Activated CD4-positive, alpha-beta T cell treated with anti-CD3 and anti-CD28 coated beads for 36 hours (primary cell): Measurements from ENCODE around the gene JAG1. TPM values are rescaled to one million over a fixed set of nuclear protein-coding genes. Genes with fewer than 3 reads are reported as not detected.

ENCODE experiments used
- ATAC-seq: fragments of 200-7000 bp; cut with Tn5 transposase; one replicate; pipeline ENCODE4 v1.10.0; 2021; ENCODE audit warnings: mild to moderate bottlenecking, moderate library complexity
- CTCF ChIA-PET: fragments of 350-600 bp; sonication (Branson Sonifier 250); formaldehyde crosslinking; loops from one replicate; lab custom pipeline; 2021; ENCODE audit warnings: antibody characterized with exemption; lab: Charles Lee
- POLR2A ChIA-PET: fragments of 350-600 bp; sonication (Branson Sonifier 250); formaldehyde crosslinking; loops from one replicate; lab custom pipeline; 2021; ENCODE audit warnings: antibody characterized with exemption, inconsistent platforms; lab: Charles Lee
- DNase-seq: peaks from one replicate; pipeline ENCODE4 v3.0.0-alpha.2; 2020
- H3K27ac Mint-ChIP-seq: one replicate; pipeline ENCODE4 v1.8.0; 2021; ENCODE audit warnings: mixed read lengths
- H3K27me3 Mint-ChIP-seq: one replicate; pipeline ENCODE4 v1.8.0; 2021; ENCODE audit warnings: mixed read lengths
- H3K36me3 Mint-ChIP-seq: one replicate; pipeline ENCODE4 v1.8.0; 2021; ENCODE audit warnings: low read depth, mixed read lengths
- H3K4me1 Mint-ChIP-seq: one replicate; pipeline ENCODE4 v1.8.0; 2021; ENCODE audit warnings: mixed read lengths
- H3K4me3 Mint-ChIP-seq: one replicate; pipeline ENCODE4 v1.8.0; 2021; ENCODE audit warnings: mild to moderate bottlenecking, moderate library complexity, mixed read lengths
- H3K9me3 Mint-ChIP-seq: one replicate; pipeline ENCODE4 v1.8.0; 2021; ENCODE audit warnings: low read depth, mixed read lengths
- intact Hi-C, 2 experiments: fragments of 100-400 bp; cut with DNase I in 1 of 2; cut with micrococcal nuclease in 1 of 2; formaldehyde crosslinking; loops; one replicate each; pipeline versions ENCODE4 v1.14.2 to v1.15.1; 2022 to 2024; cut with DNase I, micrococcal nuclease
- total RNA-seq, 2 experiments: library from RNA; stranded (reverse); gene quantifications; one replicate each; pipeline ENCODE4 v1.2.3, GENCODE V29; 2021

JAG1 gene
- total RNA-seq, 2 experiments from 2014 or later: 0.30 to 0.44 TPM

GRCh38 chr20:10711903-10712451, 38.2 kb upstream of the JAG1 start:
- POLR2A ChIA-PET: no interaction called here
- no peak overlapping the region for H3K27ac Mint-ChIP-seq

GRCh38 chr20:10710991-10711775, 37.4 kb upstream of the JAG1 start:
- DNase-seq: no peak
- intact Hi-C loops: no loop called here
- ATAC-seq: no peak
- Mint-ChIP-seq H3K4me3 (no peak overlapping the region), H3K4me1 (no peaks in the 10 kb centered on the region), H3K9me3 (no peaks in the 10 kb centered on the region), H3K36me3 (no peaks in the 10 kb centered on the region), H3K27me3 (peaks cover 4% of the 10 kb centered on the region), H3K27ac (no peak overlapping the region)
- ChIA-PET POLR2A (no interaction called here), CTCF (no interaction called here)

More at GRCh38 chr20:10711903-10712451, 38.2 kb upstream of the JAG1 start:
- Mint-ChIP-seq H3K9me3 (no peaks in the 10 kb centered on the region), H3K4me1 (no peaks in the 10 kb centered on the region), H3K27me3 (peaks cover 2% of the 10 kb centered on the region), H3K36me3 (no peaks in the 10 kb centered on the region), H3K4me3 (no peak overlapping the region)
- intact Hi-C loops: no loop called here
- DNase-seq: no peak
- no peak for ATAC-seq
- CTCF ChIA-PET: no interaction called here

- CTCF ChIA-PET: no interaction called here
- POLR2A ChIA-PET: no interaction called here
- ATAC-seq (no peak), DNase-seq (no peak)
- no peak overlapping the region for H3K27ac Mint-ChIP-seq
- H3K9me3 Mint-ChIP-seq: peaks cover under 1% of the 10 kb centered on the region
- H3K36me3 Mint-ChIP-seq: no peaks in the 10 kb centered on the region
- intact Hi-C loops: no loop called here
- H3K27me3 Mint-ChIP-seq: peaks cover 6% of the 10 kb centered on the region
- no peak overlapping the region for H3K4me3 Mint-ChIP-seq
- no peaks in the 10 kb centered on the region for H3K4me1 Mint-ChIP-seq
These were observed 36.1 kb upstream of the JAG1 start for GRCh38 chr20:10709916-10710315.

GRCh38 chr20:10708351-10709185, 34.8 kb upstream of the JAG1 start:
- no peak for ATAC-seq
- Mint-ChIP-seq H3K4me3 (no peak overlapping the region), H3K4me1 (no peaks in the 10 kb centered on the region), H3K27me3 (peaks cover 8% of the 10 kb centered on the region), H3K36me3 (no peaks in the 10 kb centered on the region), H3K9me3 (peaks cover 8% of the 10 kb centered on the region), H3K27ac (no peak overlapping the region)
- ChIA-PET CTCF (no interaction called here), POLR2A (no interaction called here)
- DNase-seq: no peak
- intact Hi-C loops: no loop called here

GRCh38 chr20:10707791-10708190, 34.0 kb upstream of the JAG1 start:
- Mint-ChIP-seq H3K4me1 (no peaks in the 10 kb centered on the region), H3K9me3 (peaks cover 8% of the 10 kb centered on the region), H3K27me3 (peaks cover 8% of the 10 kb centered on the region), H3K36me3 (no peaks in the 10 kb centered on the region), H3K4me3 (no peak overlapping the region), H3K27ac (no peak overlapping the region)
- ChIA-PET POLR2A (no interaction called here), CTCF (no interaction called here)
- intact Hi-C loops: no loop called here
- no peak for DNase-seq
- ATAC-seq: no peak

- no peak for ATAC-seq
- H3K9me3 Mint-ChIP-seq: peaks cover 8% of the 10 kb centered on the region
- intact Hi-C loops: no loop called here
- ChIA-PET POLR2A (no interaction called here), CTCF (no interaction called here)
- H3K4me1 Mint-ChIP-seq: no peaks in the 10 kb centered on the region
- no peaks in the 10 kb centered on the region for H3K36me3 Mint-ChIP-seq
- no peak overlapping the region for H3K4me3 Mint-ChIP-seq
- H3K27me3 Mint-ChIP-seq: peaks cover 8% of the 10 kb centered on the region
- H3K27ac Mint-ChIP-seq: no peak overlapping the region
- DNase-seq: no peak
These were observed 33.3 kb upstream of the JAG1 start for GRCh38 chr20:10707068-10707467.

GRCh38 chr20:10706460-10706811, 32.6 kb upstream of the JAG1 start:
- ChIA-PET POLR2A (no interaction called here), CTCF (no interaction called here)
- H3K36me3 Mint-ChIP-seq: no peaks in the 10 kb centered on the region
- DNase-seq (no peak), ATAC-seq (no peak)
- no peaks in the 10 kb centered on the region for H3K4me1 Mint-ChIP-seq
- intact Hi-C loops: no loop called here
- no peak overlapping the region for H3K27ac Mint-ChIP-seq
- H3K9me3 Mint-ChIP-seq: peaks cover 8% of the 10 kb centered on the region
- H3K27me3 Mint-ChIP-seq: peaks cover 8% of the 10 kb centered on the region
- no peak overlapping the region for H3K4me3 Mint-ChIP-seq

GRCh38 chr20:10705801-10706459, 32.1 kb upstream of the JAG1 start:
- H3K27me3 Mint-ChIP-seq: peaks cover 8% of the 10 kb centered on the region
- CTCF ChIA-PET: no interaction called here
- POLR2A ChIA-PET: no interaction called here
- no peaks in the 10 kb centered on the region for H3K36me3 Mint-ChIP-seq
- ATAC-seq (no peak), DNase-seq (no peak)
- intact Hi-C loops: no loop called here
- no peak overlapping the region for H3K27ac Mint-ChIP-seq
- H3K4me3 Mint-ChIP-seq: no peak overlapping the region
- peaks cover 8% of the 10 kb centered on the region for H3K9me3 Mint-ChIP-seq
- no peaks in the 10 kb centered on the region for H3K4me1 Mint-ChIP-seq

GRCh38 chr20:10701607-10702006, 27.8 kb upstream of the JAG1 start:
- Mint-ChIP-seq H3K27me3 (peaks cover 16% of the 10 kb centered on the region), H3K27ac (no peak overlapping the region), H3K9me3 (peaks cover 8% of the 10 kb centered on the region), H3K36me3 (no peaks in the 10 kb centered on the region), H3K4me1 (no peaks in the 10 kb centered on the region), H3K4me3 (no peak overlapping the region)
- CTCF ChIA-PET: no interaction called here
- intact Hi-C loops: no loop called here
- DNase-seq (no peak), ATAC-seq (no peak)
- POLR2A ChIA-PET: no interaction called here

GRCh38 chr20:10699941-10700340, 26.1 kb upstream of the JAG1 start:
- no peaks in the 10 kb centered on the region for H3K4me1 Mint-ChIP-seq
- ChIA-PET POLR2A (no interaction called here), CTCF (interaction anchor here (0.7 to 0.9 kb wide), 2 partner anchors 13 to 50 kb away, joined by 3 read pairs; no protein-coding TSS in a partner anchor)
- intact Hi-C loops: no loop called here
- DNase-seq: no peak
- H3K27me3 Mint-ChIP-seq: peaks cover 15% of the 10 kb centered on the region
- no peaks in the 10 kb centered on the region for H3K36me3 Mint-ChIP-seq
- peaks cover 7% of the 10 kb centered on the region for H3K9me3 Mint-ChIP-seq
- H3K27ac Mint-ChIP-seq: no peak overlapping the region
- ATAC-seq: no peak
- H3K4me3 Mint-ChIP-seq: no peak overlapping the region

- intact Hi-C loops: no loop called here
- Mint-ChIP-seq H3K27ac (no peak overlapping the region), H3K9me3 (peaks cover 4% of the 10 kb centered on the region), H3K27me3 (peaks cover 15% of the 10 kb centered on the region), H3K4me3 (no peak overlapping the region), H3K36me3 (no peaks in the 10 kb centered on the region), H3K4me1 (no peaks in the 10 kb centered on the region)
- DNase-seq: no peak
- ChIA-PET POLR2A (no interaction called here), CTCF (interaction anchor here (0.7 to 0.9 kb wide), 2 partner anchors 12 to 50 kb away, joined by 3 read pairs; no protein-coding TSS in a partner anchor)
- no peak for ATAC-seq
These were observed 25.7 kb upstream of the JAG1 start for GRCh38 chr20:10699489-10699888.
